ENCODE results near the gene FCAMR.

DNA sequence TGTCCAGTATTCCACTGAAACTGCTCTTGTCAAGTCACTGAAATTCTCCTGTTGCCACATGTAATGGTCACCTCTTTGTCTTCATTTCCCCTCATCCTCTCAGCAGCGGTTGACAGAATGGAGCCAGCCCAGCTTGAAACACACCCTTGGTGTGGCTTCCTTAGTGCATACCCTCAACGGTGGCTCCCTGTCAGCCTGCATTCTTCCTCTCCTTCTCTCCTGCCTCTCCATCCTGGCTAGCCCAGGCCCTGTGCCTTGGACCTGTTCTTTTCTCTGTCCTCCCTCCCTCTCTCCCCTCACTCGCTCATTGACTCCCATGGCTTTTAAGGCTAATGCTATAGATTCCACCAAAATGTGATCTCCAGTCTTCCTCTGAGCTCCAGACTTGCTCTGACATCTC lies 52.2 kb downstream of the FCAMR start:
- no peak for TF ChIP-seq EZH2 (IDR thresholded peaks at IDR 0.05; ENCODE audit: low read depth, unreplicated experiment)
- TF ChIP-seq, protein P1, sequence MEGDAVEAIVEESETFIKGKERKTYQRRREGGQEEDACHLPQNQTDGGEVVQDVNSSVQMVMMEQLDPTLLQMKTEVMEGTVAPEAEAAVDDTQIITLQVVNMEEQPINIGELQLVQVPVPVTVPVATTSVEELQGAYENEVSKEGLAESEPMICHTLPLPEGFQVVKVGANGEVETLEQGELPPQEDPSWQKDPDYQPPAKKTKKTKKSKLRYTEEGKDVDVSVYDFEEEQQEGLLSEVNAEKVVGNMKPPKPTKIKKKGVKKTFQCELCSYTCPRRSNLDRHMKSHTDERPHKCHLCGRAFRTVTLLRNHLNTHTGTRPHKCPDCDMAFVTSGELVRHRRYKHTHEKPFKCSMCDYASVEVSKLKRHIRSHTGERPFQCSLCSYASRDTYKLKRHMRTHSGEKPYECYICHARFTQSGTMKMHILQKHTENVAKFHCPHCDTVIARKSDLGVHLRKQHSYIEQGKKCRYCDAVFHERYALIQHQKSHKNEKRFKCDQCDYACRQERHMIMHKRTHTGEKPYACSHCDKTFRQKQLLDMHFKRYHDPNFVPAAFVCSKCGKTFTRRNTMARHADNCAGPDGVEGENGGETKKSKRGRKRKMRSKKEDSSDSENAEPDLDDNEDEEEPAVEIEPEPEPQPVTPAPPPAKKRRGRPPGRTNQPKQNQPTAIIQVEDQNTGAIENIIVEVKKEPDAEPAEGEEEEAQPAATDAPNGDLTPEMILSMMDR (conservative IDR thresholded peaks at IDR 0.05; ENCODE audit: low read depth in 2 of 2): no peak
- no peak for TF ChIP-seq CREB1 (CRISPR knock-in tag; IDR thresholded peaks at IDR 0.05; ENCODE audit: low read depth)
- no peak for TF ChIP-seq POLR2AphosphoS5 (IDR thresholded peaks at IDR 0.05; ENCODE audit: low read depth)
- TF ChIP-seq EZH2phosphoT487 (IDR thresholded peaks at IDR 0.05; ENCODE audit: unreplicated experiment): no peak
- TF ChIP-seq, protein P2, sequence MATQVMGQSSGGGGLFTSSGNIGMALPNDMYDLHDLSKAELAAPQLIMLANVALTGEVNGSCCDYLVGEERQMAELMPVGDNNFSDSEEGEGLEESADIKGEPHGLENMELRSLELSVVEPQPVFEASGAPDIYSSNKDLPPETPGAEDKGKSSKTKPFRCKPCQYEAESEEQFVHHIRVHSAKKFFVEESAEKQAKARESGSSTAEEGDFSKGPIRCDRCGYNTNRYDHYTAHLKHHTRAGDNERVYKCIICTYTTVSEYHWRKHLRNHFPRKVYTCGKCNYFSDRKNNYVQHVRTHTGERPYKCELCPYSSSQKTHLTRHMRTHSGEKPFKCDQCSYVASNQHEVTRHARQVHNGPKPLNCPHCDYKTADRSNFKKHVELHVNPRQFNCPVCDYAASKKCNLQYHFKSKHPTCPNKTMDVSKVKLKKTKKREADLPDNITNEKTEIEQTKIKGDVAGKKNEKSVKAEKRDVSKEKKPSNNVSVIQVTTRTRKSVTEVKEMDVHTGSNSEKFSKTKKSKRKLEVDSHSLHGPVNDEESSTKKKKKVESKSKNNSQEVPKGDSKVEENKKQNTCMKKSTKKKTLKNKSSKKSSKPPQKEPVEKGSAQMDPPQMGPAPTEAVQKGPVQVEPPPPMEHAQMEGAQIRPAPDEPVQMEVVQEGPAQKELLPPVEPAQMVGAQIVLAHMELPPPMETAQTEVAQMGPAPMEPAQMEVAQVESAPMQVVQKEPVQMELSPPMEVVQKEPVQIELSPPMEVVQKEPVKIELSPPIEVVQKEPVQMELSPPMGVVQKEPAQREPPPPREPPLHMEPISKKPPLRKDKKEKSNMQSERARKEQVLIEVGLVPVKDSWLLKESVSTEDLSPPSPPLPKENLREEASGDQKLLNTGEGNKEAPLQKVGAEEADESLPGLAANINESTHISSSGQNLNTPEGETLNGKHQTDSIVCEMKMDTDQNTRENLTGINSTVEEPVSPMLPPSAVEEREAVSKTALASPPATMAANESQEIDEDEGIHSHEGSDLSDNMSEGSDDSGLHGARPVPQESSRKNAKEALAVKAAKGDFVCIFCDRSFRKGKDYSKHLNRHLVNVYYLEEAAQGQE (IDR thresholded peaks at IDR 0.05; ENCODE audit: unreplicated experiment): no peak
- no peak for TF ChIP-seq ETS1 (IDR thresholded peaks at IDR 0.05)

All from GM23338 (cell line).